GM10847 (cell line): ENCODE measurements around the gene SRRM2.

Source experiments
- POLR2A ChIP-seq: IDR thresholded peaks from 2 replicates; pipeline ENCODE4 v1.6.1; 2011; ENCODE audit not compliant: insufficient read length; ENCODE audit errors: extremely low read depth

Gene SRRM2

DNA sequence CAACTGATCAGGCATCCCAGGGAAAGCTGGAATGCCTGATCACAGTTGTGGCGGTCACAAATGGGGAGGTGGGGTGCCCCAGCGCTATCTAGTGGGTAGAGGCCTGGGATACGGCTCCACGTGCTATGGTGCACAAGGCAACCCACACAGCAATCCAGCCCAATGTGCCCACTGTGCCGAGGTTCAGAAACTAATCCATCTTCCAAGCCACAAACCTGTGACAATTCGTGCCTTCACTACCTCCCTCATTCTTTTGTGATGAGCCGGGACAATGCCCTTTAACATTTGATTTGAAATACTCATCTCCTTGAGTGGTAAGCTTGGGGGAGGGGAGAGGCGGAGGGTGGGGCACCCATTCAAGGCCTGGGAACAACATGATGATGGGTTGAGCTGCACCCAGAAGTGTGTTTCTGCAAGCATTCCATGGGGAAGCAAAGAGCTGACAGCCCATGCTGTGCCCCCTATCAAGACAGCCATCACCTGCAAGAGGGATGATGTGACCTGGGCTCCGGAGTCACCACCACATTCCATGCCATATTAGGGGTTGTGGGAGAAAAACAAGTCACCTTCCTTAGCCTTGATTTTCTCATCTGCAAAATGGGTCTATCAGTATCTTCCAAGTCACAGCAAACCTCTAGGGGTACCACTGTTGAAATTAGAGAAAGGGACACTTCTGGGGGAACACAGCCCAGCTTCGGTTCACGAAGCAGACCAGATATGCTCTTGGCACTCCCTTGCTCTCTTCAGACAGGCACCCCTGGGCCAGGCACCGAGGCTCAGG is 20.9 kb downstream of the SRRM2 start:
- no peak for TF ChIP-seq POLR2A

DNA sequence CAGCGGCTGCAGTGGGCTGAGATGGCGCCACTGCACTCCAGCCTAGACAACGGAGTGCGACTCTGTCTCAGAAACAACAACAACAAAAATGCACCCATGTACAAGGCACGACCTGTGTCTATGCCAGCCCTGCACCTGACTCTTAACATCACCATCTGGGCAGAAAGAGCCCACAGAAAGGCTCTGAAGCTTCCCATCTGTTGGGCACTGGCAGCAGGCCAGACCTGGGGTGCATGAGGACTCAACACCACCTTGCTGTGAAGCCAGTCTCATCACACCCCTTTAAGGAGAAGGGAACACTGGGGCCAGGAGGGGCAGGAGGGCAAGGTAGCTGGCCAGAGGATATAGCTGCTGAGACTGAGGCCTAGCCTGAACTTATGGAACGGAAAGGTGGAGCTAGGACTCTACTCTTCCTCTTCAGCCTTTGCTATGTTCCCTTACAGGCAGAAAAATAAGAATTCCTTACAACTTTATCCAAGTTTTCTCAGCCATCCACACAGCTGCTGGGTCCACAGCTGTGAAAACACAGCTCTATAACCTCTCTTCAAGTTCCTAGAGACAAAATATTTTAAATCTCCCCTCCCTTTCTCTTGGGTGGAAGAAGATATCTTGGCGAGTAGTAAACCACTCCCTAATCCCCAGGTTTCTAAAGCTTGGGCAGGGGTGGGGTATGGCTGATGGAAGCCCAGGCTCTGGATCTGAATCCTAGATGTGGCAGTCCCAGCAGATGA is 21.9 kb downstream of the SRRM2 start:
- no peak for TF ChIP-seq POLR2A

DNA sequence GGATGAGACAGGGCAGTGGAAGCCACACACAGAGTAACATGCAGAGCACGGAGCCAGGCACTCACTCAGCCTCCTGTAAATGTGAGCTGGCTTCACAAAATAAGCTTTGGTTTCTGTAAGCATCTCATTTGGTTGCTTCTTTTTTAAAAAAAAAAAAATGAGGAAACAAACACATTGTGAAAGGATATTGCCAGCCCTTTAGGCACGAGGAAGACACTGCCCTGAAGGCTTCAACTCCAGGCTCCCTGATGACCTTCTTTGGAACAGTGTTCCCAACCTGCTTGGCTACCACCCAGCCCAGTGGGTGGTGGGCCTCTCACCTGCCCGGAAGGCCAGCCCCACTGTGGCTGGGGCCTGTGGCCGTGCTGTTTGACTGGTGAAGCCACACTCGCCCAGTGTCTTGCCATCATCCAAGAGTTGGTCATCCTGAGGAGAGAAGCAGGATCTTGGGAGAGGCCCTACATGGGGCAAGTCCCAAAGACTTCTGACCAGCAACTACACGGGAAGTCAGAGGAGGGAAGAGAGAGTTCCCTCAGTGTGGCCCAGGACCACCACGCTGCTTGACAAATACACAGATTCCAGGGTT is 22.8 kb downstream of the SRRM2 start:
- TF ChIP-seq POLR2A = no peak

DNA sequence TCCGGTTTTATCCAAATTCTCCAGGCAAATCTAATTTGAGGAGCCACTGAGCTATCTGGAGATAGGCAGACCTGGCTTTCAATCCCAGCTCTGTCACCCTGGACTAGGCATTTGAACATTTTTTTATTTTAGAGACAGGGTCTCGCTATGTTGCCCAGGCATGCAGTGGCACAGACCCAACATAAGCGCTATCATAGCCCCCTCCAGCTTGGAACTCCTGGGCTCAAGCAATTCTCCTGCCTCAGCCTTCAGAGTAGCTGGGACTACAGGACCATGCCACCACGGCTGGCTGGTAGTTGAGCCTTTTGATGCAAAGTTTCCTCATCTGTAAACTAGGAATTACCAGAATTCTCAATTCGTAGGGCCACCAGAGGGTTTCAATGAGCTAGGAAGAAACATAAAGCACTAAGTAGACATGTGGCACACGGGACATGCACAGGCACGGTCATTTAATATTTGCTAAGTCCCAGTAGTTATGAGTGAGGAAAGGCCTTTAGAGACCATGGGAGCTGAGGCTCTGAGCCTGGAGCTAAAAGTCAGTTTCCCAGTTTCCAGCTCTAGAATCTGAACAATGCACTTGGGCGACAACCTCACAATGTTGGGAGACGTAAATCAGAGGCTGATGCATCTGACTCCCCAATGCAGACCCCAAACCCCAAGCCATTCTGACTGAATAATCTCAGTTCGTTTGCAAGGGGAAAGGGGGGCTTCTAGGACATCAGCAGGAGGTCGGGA is 23.5 kb downstream of the SRRM2 start:
- no peak for TF ChIP-seq POLR2A

DNA sequence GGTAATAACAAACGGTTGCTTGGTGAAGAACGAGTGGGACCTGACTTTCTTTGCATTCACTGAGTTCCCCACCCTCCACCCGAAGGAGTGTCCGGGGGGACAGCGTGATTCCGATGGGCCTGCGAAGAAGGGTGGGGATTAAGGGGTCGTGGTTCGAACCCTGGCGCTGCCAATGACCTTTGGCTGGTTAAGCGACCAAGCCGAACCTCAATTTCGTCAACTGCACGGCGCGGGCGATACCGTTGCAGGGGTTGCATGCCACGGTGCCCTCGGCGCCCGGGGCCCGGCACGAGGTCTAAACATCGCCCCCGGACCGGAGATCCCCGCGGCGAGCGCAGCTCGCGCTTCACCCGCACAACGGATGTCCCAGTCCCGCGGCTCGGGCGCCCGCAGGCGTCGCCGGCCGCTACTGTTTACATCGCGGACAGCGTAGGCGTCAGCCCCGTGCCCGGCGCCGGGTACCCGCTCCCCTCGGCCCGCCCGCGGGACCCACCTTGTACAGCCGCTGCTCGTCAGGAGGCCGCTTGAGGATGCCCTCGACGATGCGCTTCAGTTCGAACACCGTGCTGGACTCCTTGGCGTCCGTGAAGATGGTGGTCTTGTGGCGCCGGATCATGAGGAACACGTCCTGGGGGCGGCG is 24.2 kb downstream of the SRRM2 start:
- TF ChIP-seq POLR2A = no peak

DNA sequence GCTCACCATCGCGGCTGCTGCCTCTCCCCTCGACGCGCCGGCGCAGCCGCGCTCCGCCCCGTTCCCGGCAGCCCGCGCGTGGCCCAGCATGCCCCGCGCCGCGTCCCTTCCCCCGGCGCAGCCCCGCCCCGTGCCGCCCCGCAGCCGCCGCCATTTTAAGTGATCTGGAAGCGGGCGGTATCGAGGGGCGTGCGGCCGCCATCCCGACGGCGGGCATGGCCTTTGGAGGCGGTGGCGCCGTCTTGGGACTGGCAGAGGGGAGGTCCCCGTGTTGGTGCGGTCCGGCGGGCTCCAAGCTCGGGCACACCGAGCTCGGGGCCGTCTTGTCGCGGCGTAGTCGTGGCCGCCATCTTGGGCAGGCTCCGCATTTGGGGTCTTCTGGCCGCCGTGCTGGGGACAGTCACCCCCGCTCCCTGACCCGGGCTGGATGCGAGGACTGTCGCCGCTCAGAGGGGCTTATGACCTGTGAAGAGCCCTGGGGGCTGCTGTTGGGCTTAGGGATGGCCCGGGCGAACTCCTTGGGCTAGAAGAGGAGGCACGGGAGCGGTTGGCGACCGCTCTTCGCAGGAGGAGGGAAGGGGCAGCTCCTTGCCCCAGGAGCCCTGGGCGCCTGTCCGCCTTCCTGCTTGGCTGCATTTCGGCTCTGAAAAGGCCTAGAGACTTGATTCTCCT is 24.9 kb downstream of the SRRM2 start, which contains the start of gene ELOB:
Gene ELOB, minus strand, starts transcription at position 50 of the 672 bp plus-strand sequence. Its CDS starts 41 bp downstream, at position 9.
- TF ChIP-seq POLR2A = peak; percentile 86

DNA sequence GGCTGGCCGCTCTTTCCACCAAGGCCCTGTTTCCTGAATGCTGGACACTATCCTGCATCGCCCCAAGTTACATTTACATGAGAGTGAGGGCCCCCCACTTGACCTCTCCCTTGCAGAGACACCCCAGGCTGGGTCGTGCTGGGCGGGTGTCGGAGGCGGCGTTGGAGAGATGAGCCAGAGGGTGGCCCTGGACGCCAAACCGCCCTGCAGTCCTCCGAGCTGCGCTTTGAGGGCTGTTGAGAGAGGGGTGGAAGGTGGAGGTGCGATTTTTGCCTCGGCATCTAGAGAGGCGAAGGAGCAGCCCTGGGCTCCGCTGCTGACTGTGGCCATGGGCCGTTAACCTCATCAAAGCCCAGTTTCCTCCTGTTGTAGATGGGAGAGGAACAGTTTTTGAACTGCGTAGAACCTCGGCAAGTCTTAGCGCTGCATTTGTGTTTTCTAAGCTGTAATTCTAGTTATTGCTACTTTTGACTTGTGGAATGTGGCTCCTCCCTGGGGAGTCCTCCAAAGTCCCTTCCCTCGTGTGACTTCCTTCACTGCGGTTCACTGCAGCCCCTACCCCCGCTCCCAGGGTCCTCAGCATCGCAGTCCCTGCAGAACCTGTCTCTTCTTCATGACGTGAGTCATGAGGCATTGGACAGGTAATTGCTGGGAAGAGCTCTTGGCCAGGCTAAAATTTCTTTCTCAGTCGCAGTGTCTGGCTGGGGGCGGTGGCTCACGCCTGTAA is 25.6 kb downstream of the SRRM2 start:
- peak; percentile 8 for TF ChIP-seq POLR2A

DNA sequence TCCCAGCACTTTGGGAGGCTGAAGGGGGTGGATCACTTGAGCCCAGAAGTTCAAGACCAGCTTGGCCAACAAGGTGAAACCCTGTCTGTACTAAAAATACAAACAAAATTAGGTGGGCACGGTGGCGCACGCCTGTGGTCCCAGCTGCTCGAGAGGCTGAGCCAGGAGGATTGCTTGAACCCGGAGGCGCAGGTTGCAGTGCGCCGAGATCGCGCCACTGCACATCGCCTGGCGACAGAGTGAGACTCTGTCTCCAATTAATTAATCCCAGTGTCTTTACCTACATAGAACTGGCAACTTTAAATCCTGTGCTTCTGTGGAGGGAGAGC is 26.2 kb downstream of the SRRM2 start:
- no peak for TF ChIP-seq POLR2A

DNA sequence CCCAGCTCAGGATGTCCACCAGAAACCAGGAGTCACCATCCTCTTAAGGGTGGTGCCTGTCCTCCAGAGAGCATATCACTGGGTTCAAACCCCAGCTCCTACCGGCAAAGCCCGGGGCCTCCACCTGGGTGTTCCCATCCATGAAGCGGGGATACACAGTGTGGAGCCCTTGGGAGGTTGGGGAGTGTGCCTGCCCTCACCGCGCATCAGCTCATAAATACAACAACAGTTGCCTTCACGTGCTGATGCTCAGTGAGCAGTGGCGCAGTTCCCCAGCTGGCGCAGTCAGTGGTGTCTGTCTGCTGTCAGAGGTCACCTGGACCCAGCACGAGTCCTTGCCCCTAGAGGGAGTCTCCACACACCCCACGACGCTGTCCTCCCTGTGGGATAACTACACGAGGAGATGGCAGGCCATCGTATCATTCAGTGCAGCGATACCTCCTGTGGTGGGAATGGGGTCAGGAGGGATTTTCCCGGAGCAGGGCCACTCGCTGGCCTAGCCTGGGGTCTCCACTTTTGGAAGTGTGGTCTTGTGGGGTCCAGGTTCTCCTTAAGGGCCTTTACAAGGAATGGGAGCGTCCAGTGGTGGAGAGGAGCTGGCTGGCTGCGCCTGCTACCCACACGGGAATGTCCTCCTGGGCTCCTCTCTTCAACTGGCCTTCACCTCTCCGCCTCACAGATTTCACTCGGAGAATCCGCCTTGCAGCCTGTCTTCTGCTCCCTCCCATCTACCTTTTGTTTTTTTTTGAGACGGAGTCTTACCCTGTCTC is 26.9 kb downstream of the SRRM2 start:
- TF ChIP-seq POLR2A = no peak

DNA sequence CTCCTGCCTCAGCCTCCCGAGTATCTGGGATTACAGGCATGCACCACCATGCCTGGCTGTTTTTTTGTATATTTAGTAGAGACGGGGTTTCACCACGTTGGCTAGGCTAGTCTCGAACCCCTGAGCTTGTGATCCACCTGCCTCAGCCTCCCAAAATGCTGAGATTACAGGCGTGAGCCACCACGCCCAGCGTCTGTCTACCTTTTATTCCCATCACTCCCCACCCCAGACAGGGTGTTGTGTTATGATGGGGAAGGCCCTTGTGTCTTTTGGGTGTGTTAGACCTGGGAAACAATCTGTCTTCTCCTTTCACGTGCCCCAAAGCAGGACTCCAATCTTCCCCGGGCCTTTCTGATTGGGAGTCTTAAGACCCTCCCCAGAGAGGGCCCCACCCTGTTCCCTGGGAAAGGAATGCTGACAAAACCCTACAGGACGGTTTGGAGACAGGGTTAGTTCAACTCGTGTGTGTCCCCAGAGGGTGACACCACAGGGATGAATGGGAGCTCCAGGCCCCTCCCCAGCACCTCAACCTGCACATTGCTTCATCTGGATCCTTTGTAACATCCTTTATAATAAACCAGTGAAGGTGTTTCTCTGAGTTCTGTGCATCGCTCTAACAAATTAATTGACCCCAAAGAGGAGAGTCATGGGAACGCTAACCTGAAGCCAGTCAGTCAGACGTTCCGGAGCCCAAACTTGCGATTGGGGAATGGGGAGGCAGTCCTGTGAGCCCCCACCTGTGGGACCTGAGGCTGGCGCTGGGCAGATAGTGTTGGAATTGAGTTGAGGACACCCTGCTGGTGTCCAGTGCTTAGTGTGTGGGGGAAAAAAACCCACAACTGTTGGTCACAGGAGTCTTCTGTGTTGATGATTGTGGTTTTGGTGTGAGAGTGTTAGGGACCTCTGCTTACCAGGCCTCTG is 27.8 kb downstream of the SRRM2 start:
- TF ChIP-seq POLR2A = no peak

DNA sequence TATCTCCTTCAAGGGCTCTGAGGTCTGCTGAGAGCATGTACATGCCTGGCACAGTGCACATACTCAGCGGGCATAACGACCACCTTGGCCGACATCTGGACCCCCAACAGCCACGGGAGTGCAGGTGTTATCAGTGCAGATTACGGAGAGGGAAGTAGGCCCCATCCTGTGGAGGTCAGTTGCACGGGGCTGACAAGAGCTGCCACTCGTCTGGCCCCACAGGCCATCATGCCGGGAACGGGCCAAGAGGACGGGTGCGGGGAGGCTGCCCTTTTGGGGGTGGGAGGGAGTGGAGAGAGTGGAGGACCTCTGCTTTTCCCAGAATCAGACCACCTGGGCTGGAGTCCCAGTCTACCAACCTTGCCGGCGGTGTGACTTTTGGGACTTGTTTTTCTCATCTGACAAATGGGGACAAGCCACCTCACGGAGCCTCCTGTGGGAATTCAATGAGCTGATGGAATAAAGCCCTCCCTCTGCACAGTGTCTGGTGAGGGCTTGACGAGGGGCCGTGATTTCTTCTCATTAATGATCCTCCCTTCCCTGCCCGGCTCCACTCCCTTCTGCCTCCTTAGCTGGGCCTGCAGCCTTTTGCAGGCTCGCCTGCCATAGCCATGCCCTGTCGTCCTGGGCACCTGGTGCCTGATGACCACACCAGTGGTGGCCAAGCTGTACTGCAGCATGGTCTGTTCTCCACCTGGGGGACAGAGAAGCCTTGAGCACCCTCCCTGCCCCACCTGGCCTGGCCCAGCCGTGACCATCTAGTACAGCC is 30.3 kb downstream of the SRRM2 start:
- no peak for TF ChIP-seq POLR2A
